WTC11 (cell line): ENCODE measurements around the gene MYH11. TPM values are rescaled to one million over a fixed set of nuclear protein-coding genes. Genes with fewer than 3 reads are reported as not detected.

Source experiments
- ATAC-seq: fragments of 200-7000 bp; cut with Tn5 transposase; 2 replicates; pipeline ENCODE4 v1.10.0; 2021; ENCODE audit warnings: mild to moderate bottlenecking, moderate library complexity
- CTCF ChIA-PET: fragments of 300-600 bp; sonication (Branson Sonifier 250); formaldehyde crosslinking; loops from one replicate; lab custom pipeline; 2021; ENCODE audit warnings: antibody characterized with exemption; lab: Charles Lee
- POLR2A ChIA-PET: fragments of 350-600 bp; sonication (Branson Sonifier 250); formaldehyde crosslinking; loops from one replicate; lab custom pipeline; 2021; ENCODE audit warnings: antibody characterized with exemption; lab: Charles Lee
- DNase-seq: peaks from one replicate; pipeline ENCODE4 v3.0.0; 2021; ENCODE audit warnings: low spot score
- H3K27ac Mint-ChIP-seq: 2 replicates; pipeline ENCODE4 v1.8.0; 2021; ENCODE audit warnings: mixed read lengths
- H3K27me3 Mint-ChIP-seq: 2 replicates; pipeline ENCODE4 v1.8.0; 2021; ENCODE audit warnings: low read depth, mild to moderate bottlenecking, moderate library complexity, mixed read lengths
- H3K36me3 Mint-ChIP-seq: 2 replicates; pipeline ENCODE4 v1.8.0; 2021; ENCODE audit warnings: mixed read lengths
- H3K4me1 Mint-ChIP-seq: 2 replicates; pipeline ENCODE4 v1.8.0; 2022; ENCODE audit warnings: mixed read lengths
- H3K4me3 Mint-ChIP-seq: 2 replicates; pipeline ENCODE4 v1.8.0; 2021; ENCODE audit warnings: mild to moderate bottlenecking, moderate library complexity, mixed read lengths
- H3K9me3 Mint-ChIP-seq: 2 replicates; pipeline ENCODE4 v1.8.0; 2021; ENCODE audit warnings: mixed read lengths
- CDX4 ChIP-seq: fragments of 250-450 bp; sonication (Bioruptor Pico); IDR thresholded peaks from 2 replicates; pipeline ENCODE4 v1.9.0; 2021; ENCODE audit warnings: moderate library complexity, mild to moderate bottlenecking, inconsistent platforms, borderline replicate concordance
- CREB1 ChIP-seq: sonication (generic); formaldehyde crosslinking; IDR thresholded peaks from 2 replicates; pipeline ENCODE4 v1.8.0; 2023; ENCODE audit warnings: mild to moderate bottlenecking, missing genetic modification reagents
- ELF4 ChIP-seq: sonication (generic); formaldehyde crosslinking; IDR thresholded peaks from 2 replicates; pipeline ENCODE4 v1.8.1; 2022; ENCODE audit warnings: low read depth, mild to moderate bottlenecking, moderate library complexity, missing genetic modification reagents
- EMX1 ChIP-seq: fragments of 250-450 bp; sonication (Bioruptor Pico); IDR thresholded peaks from 2 replicates; pipeline ENCODE4 v1.8.0; 2021; ENCODE audit warnings: mild to moderate bottlenecking
- FOXJ3 ChIP-seq: sonication (generic); formaldehyde crosslinking; IDR thresholded peaks from 2 replicates; pipeline ENCODE4 v1.9.0; 2021; ENCODE audit warnings: missing genetic modification reagents, mild to moderate bottlenecking, borderline replicate concordance
- FOXK1 ChIP-seq: sonication (generic); formaldehyde crosslinking; IDR thresholded peaks from 2 replicates; pipeline ENCODE4 v1.8.0; 2022; ENCODE audit warnings: mild to moderate bottlenecking, moderate library complexity, missing genetic modification reagents
- GABPB1 ChIP-seq: sonication (generic); formaldehyde crosslinking; IDR thresholded peaks from 2 replicates; pipeline ENCODE4 v1.8.1; 2023; ENCODE audit warnings: mild to moderate bottlenecking, missing genetic modification reagents
- KAT7 ChIP-seq: sonication (generic); formaldehyde crosslinking; IDR thresholded peaks from 2 replicates; pipeline ENCODE4 v1.8.1; 2023; ENCODE audit warnings: missing genetic modification reagents, mild to moderate bottlenecking, borderline replicate concordance
- NFYB ChIP-seq: sonication (generic); formaldehyde crosslinking; conservative IDR thresholded peaks from 2 replicates; pipeline ENCODE4 v1.8.0; 2022; ENCODE audit warnings: low read depth, missing genetic modification reagents
- SMAD3 ChIP-seq: sonication (generic); formaldehyde crosslinking; IDR thresholded peaks from 2 replicates; pipeline ENCODE4 v1.8.0; 2022; ENCODE audit warnings: missing genetic modification reagents, mild to moderate bottlenecking, borderline replicate concordance
- SOX15 ChIP-seq: fragments of 250-450 bp; sonication (Bioruptor Pico); IDR thresholded peaks from 2 replicates; pipeline ENCODE4 v1.9.0; 2021; ENCODE audit warnings: mild to moderate bottlenecking
- TP53 ChIP-seq: sonication (generic); formaldehyde crosslinking; IDR thresholded peaks from 2 replicates; pipeline ENCODE4 v1.8.1; 2023; ENCODE audit warnings: mild to moderate bottlenecking, missing genetic modification reagents
- ZNF423 ChIP-seq: fragments of 250-450 bp; sonication (Bioruptor Pico); IDR thresholded peaks from 2 replicates; pipeline ENCODE4 v2.1.2; 2022; ENCODE audit warnings: mild to moderate bottlenecking, moderate library complexity
- total RNA-seq: library from RNA; stranded (reverse); gene quantifications from 3 replicates; pipeline ENCODE4 v1.2.3, GENCODE V29; 2021
- TF ChIP-seq, protein P1 (sequence below): sonication (generic); formaldehyde crosslinking; IDR thresholded peaks from 2 replicates; pipeline ENCODE4 v1.8.1; 2023; ENCODE audit warnings: mild to moderate bottlenecking, missing genetic modification reagents
- TF ChIP-seq, protein P2 (sequence below): sonication (generic); formaldehyde crosslinking; IDR thresholded peaks from 2 replicates; pipeline ENCODE4 v1.8.1; 2023; ENCODE audit warnings: mild to moderate bottlenecking, missing genetic modification reagents
- TF ChIP-seq, protein P3 (sequence below): sonication (generic); formaldehyde crosslinking; conservative IDR thresholded peaks from 2 replicates; pipeline ENCODE4 v1.8.1; 2023; ENCODE audit warnings: mild to moderate bottlenecking, low read depth, missing genetic modification reagents, moderate library complexity
- TF ChIP-seq, protein P4 (sequence below): sonication (generic); formaldehyde crosslinking; IDR thresholded peaks from 2 replicates; pipeline ENCODE4 v1.8.0; 2022; ENCODE audit warnings: mild to moderate bottlenecking, missing genetic modification reagents
- TF ChIP-seq, protein P5 (sequence below): sonication (generic); formaldehyde crosslinking; IDR thresholded peaks from 2 replicates; pipeline ENCODE4 v1.8.1; 2023; ENCODE audit warnings: mild to moderate bottlenecking, moderate library complexity, missing genetic modification reagents
- TF ChIP-seq, protein P6 (sequence below): fragments of 250-450 bp; sonication (Bioruptor Pico); conservative IDR thresholded peaks from 2 replicates; pipeline ENCODE4 v1.9.0; 2021; ENCODE audit warnings: mild to moderate bottlenecking

MYH11 gene
- total RNA-seq, 1 experiment from 2014 or later, result 0.74 TPM

DNA sequence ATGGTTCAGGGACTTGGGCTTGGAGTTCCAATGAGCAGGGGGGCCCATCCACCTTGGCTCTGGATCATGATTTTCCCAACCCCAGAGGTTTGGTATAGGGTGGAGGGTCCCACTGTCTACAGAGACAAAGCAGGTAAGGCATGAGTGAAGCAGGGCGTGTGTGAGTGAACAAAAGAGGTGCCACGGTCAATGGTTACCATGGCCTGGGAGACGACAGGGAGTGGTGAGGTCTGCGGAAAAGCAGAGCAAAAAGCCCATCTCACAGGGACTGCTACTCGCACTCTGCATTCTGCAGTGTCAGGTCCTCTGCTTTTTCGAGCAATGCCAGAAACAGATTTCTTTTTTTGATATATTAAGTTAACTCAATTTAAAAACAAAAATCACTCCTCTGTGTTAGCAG, 24.6 kb downstream of the MYH11 start (continued):
- no peak for TF ChIP-seq CDX4 (CRISPR knock-in tag)

GRCh38 chr16:15830832-15831451, 25.9 kb downstream of the MYH11 start:
- CTCF ChIA-PET, result interaction anchor here (1.4 kb wide), 1 partner anchor 9 kb away, joined by 4 read pairs; no protein-coding TSS in a partner anchor
- H3K4me1 Mint-ChIP-seq, result no peaks in the 10 kb centered on the region
- no peak overlapping the region for H3K4me3 Mint-ChIP-seq
- TF ChIP-seq, protein P1, sequence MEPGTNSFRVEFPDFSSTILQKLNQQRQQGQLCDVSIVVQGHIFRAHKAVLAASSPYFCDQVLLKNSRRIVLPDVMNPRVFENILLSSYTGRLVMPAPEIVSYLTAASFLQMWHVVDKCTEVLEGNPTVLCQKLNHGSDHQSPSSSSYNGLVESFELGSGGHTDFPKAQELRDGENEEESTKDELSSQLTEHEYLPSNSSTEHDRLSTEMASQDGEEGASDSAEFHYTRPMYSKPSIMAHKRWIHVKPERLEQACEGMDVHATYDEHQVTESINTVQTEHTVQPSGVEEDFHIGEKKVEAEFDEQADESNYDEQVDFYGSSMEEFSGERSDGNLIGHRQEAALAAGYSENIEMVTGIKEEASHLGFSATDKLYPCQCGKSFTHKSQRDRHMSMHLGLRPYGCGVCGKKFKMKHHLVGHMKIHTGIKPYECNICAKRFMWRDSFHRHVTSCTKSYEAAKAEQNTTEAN (CRISPR knock-in tag), result no peak
- TF ChIP-seq, protein P2, sequence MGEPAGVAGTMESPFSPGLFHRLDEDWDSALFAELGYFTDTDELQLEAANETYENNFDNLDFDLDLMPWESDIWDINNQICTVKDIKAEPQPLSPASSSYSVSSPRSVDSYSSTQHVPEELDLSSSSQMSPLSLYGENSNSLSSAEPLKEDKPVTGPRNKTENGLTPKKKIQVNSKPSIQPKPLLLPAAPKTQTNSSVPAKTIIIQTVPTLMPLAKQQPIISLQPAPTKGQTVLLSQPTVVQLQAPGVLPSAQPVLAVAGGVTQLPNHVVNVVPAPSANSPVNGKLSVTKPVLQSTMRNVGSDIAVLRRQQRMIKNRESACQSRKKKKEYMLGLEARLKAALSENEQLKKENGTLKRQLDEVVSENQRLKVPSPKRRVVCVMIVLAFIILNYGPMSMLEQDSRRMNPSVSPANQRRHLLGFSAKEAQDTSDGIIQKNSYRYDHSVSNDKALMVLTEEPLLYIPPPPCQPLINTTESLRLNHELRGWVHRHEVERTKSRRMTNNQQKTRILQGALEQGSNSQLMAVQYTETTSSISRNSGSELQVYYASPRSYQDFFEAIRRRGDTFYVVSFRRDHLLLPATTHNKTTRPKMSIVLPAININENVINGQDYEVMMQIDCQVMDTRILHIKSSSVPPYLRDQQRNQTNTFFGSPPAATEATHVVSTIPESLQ (CRISPR knock-in tag), result no peak
- TF ChIP-seq CREB1 (CRISPR knock-in tag), result no peak
- TF ChIP-seq ELF4 (CRISPR knock-in tag), result no peak
- TF ChIP-seq SMAD3 (CRISPR knock-in tag), result no peak
- TF ChIP-seq, protein P3, sequence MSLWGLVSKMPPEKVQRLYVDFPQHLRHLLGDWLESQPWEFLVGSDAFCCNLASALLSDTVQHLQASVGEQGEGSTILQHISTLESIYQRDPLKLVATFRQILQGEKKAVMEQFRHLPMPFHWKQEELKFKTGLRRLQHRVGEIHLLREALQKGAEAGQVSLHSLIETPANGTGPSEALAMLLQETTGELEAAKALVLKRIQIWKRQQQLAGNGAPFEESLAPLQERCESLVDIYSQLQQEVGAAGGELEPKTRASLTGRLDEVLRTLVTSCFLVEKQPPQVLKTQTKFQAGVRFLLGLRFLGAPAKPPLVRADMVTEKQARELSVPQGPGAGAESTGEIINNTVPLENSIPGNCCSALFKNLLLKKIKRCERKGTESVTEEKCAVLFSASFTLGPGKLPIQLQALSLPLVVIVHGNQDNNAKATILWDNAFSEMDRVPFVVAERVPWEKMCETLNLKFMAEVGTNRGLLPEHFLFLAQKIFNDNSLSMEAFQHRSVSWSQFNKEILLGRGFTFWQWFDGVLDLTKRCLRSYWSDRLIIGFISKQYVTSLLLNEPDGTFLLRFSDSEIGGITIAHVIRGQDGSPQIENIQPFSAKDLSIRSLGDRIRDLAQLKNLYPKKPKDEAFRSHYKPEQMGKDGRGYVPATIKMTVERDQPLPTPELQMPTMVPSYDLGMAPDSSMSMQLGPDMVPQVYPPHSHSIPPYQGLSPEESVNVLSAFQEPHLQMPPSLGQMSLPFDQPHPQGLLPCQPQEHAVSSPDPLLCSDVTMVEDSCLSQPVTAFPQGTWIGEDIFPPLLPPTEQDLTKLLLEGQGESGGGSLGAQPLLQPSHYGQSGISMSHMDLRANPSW (CRISPR knock-in tag), result no peak
- no peak for TF ChIP-seq FOXJ3 (CRISPR knock-in tag)
- TF ChIP-seq EMX1 (CRISPR knock-in tag), result no peak
- TF ChIP-seq TP53 (CRISPR knock-in tag), result no peak
- TF ChIP-seq NFYB (CRISPR knock-in tag), result no peak
- TF ChIP-seq KAT7, result no peak
- no peak for TF ChIP-seq GABPB1 (CRISPR knock-in tag)
- TF ChIP-seq SOX15 (CRISPR knock-in tag), result no peak
- TF ChIP-seq, protein P4, sequence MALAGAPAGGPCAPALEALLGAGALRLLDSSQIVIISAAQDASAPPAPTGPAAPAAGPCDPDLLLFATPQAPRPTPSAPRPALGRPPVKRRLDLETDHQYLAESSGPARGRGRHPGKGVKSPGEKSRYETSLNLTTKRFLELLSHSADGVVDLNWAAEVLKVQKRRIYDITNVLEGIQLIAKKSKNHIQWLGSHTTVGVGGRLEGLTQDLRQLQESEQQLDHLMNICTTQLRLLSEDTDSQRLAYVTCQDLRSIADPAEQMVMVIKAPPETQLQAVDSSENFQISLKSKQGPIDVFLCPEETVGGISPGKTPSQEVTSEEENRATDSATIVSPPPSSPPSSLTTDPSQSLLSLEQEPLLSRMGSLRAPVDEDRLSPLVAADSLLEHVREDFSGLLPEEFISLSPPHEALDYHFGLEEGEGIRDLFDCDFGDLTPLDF (CRISPR knock-in tag), result no peak
- no peak for TF ChIP-seq FOXK1 (CRISPR knock-in tag)
- TF ChIP-seq, protein P5, sequence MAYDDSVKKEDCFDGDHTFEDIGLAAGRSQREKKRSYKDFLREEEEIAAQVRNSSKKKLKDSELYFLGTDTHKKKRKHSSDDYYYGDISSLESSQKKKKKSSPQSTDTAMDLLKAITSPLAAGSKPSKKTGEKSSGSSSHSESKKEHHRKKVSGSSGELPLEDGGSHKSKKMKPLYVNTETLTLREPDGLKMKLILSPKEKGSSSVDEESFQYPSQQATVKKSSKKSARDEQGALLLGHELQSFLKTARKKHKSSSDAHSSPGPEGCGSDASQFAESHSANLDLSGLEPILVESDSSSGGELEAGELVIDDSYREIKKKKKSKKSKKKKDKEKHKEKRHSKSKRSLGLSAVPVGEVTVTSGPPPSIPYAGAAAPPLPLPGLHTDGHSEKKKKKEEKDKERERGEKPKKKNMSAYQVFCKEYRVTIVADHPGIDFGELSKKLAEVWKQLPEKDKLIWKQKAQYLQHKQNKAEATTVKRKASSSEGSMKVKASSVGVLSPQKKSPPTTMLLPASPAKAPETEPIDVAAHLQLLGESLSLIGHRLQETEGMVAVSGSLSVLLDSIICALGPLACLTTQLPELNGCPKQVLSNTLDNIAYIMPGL (CRISPR knock-in tag), result no peak
- no peak for TF ChIP-seq ZNF423 (CRISPR knock-in tag)
- TF ChIP-seq, protein P6, sequence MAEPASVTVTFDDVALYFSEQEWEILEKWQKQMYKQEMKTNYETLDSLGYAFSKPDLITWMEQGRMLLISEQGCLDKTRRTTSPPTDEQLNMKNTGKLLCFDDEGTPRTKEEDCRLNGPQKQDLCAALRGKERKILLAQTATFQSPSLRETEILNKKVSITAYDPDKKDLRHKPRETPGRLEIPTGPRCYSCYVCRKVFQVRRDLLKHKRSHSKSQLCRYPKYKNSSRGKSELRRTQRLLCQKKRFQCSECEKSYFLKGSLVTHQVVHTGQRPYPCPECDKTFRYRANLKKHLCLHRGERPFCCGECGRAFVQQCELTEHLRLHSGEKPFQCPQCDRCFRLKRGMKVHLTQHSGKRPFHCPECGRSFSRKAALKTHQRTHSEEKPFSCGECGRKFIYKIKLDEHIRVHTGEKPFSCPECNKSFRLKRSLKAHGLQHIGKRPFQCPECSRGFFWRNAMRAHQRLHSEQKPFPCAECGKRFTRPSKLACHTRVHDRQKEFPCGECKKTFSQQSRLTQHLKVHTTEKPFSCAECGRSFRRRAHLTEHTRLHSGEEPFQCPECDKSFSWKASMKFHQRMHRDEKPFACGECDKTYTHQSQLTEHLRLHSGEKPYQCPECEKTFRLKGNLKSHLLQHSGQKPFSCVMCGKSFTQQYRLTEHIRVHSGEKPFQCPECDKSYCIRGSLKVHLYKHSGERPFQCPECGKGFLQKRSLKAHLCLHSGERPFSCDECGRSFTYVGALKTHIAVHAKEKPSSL (CRISPR knock-in tag), result no peak
- H3K9me3 Mint-ChIP-seq, result no peaks in the 10 kb centered on the region
- H3K36me3 Mint-ChIP-seq, result no peaks in the 10 kb centered on the region
- H3K27me3 Mint-ChIP-seq, result no peaks in the 10 kb centered on the region
- no peak overlapping the region for H3K27ac Mint-ChIP-seq
- DNase-seq (no peak), ATAC-seq (no peak)
- POLR2A ChIA-PET, result no interaction called here
